Brain microvascular endothelial cell (primary cell): ENCODE results near the gene CUL2.
A peak's percentile ranks its signal among the peaks of the same experiment; 100 is the strongest.

Experiments
- DNase-seq: peaks from one replicate; pipeline ENCODE4 v3.0.0-alpha.2; 2020
- H3K27ac ChIP-seq: fragments of 250-450 bp; sonication (Bioruptor Pico); 2 replicates; pipeline ENCODE4 v1.5.1; 2020; ENCODE audit warnings: mild to moderate bottlenecking, moderate library complexity
- H3K27me3 ChIP-seq: fragments of 250-450 bp; sonication (Bioruptor Pico); replicated peaks from 2 replicates; pipeline ENCODE4 v1.5.1; 2020; ENCODE audit warnings: mild to moderate bottlenecking
- H3K36me3 ChIP-seq: fragments of 250-450 bp; sonication (Bioruptor Pico); replicated peaks from 2 replicates; pipeline ENCODE4 v1.5.1; 2020; ENCODE audit warnings: mild to moderate bottlenecking
- H3K4me3 ChIP-seq: 2 replicates; pipeline ENCODE4 v1.5.1; 2011; ENCODE audit warnings: low read depth, mild to moderate bottlenecking, control low read depth, low read length, moderate library complexity
- CTCF ChIP-seq: IDR thresholded peaks from 2 replicates; pipeline ENCODE4 v1.5.1; 2011; ENCODE audit warnings: low read depth, mild to moderate bottlenecking, moderate library complexity, low read length, control low read depth, inconsistent platforms; ENCODE audit errors: missing control alignments
- in situ Hi-C: cut with HindIII; loops from 2 replicates; pipeline ENCODE4 v1.10.0; 2017; ENCODE audit warnings: low sequenced_read_pairs, low pct_ligation_motif_present

Gene CUL2

GRCh38 chr10:35003906-35004305, 86.2 kb downstream of the CUL2 start:
- Histone ChIP-seq H3K36me3 (no peaks in the 10 kb centered on the region), H3K4me3 (no peak overlapping the region), H3K27ac (no peak overlapping the region), H3K27me3 (no peaks in the 10 kb centered on the region)
- no peak for DNase-seq
- in situ Hi-C loops = no loop called here
- TF ChIP-seq CTCF = no peak

GRCh38 chr10:35000936-35001335, 89.2 kb downstream of the CUL2 start:
- no peaks in the 10 kb centered on the region for H3K36me3 ChIP-seq
- in situ Hi-C loops = no loop called here

DNA sequence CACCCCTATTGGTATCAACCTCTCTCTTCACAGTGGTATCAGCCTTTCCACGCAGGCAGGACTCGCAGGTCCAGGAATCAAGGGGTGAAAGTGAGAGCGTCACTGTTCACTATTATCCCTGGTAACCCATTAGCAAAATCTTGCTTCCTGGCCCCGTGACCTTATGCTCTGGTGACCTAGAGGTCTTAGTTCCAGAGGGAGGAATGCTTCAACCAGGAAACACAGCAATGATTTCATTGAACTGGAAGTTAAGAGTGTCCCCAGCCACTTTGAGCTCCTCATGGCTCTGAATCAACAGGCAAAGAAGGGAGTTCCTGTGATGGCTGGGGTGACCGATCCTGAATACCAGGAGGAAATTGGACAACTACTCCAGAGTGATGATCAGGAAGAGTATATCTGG, 90.6 kb downstream of the CUL2 start:
- in situ Hi-C loops = no loop called here
- Histone ChIP-seq H3K36me3 (no peaks in the 10 kb centered on the region), H3K27me3 (no peaks in the 10 kb centered on the region), H3K27ac (no peak overlapping the region), H3K4me3 (no peak overlapping the region)
- DNase-seq = no peak
- TF ChIP-seq CTCF = no peak

More at GRCh38 chr10:35000936-35001335, 89.2 kb downstream of the CUL2 start:
- DNase-seq = peak; percentile 33
- Histone ChIP-seq H3K27me3 (no peaks in the 10 kb centered on the region), H3K27ac (no peak overlapping the region), H3K4me3 (no peak overlapping the region)
- TF ChIP-seq CTCF = no peak

GRCh38 chr10:34998940-34999339, 91.2 kb downstream of the CUL2 start:
- Histone ChIP-seq H3K27me3 (no peaks in the 10 kb centered on the region), H3K27ac (no peak overlapping the region), H3K36me3 (no peaks in the 10 kb centered on the region), H3K4me3 (no peak overlapping the region)
- TF ChIP-seq CTCF = no peak
- in situ Hi-C loops = no loop called here
- DNase-seq = no peak

DNA sequence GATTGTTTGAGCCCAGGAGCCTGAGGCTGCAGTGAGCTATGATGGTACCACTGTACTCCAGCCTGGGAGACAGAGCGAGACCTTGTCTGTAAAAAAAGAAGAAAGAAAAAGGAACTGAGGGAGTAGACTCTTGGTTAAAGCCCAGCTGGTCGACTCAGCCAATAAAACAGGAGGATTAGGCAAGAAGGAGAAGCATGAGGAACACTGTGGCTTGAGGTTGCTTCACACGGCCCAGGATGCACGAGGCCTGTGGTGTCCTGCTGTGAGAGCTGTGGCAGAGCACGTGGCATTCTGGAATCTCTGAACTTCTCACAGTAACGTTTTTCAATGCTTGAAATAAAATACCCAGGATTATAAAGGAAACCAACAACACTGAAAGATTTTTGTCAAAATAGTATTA, 93.3 kb downstream of the CUL2 start:
- Histone ChIP-seq H3K4me3 (no peak overlapping the region), H3K27ac (no peak overlapping the region), H3K27me3 (no peaks in the 10 kb centered on the region), H3K36me3 (no peaks in the 10 kb centered on the region)
- DNase-seq = peak; percentile 57
- no peak for TF ChIP-seq CTCF
- in situ Hi-C loops = no loop called here

GRCh38 chr10:34995925-34996324, 94.2 kb downstream of the CUL2 start:
- H3K36me3 ChIP-seq = no peaks in the 10 kb centered on the region
- in situ Hi-C loops = no loop called here
- no peak for DNase-seq
- TF ChIP-seq CTCF = no peak
- no peaks in the 10 kb centered on the region for H3K27me3 ChIP-seq
- no peak overlapping the region for H3K27ac ChIP-seq
- no peak overlapping the region for H3K4me3 ChIP-seq
